Measurements from ENCODE around the gene RNF144A.
"Not testable (repeated sequence)": the region's sequence is repeated elsewhere in the genome, so short reads cannot be mapped to it uniquely, and the experiment has no call there.

Gene RNF144A

GRCh38 chr2:6930923-6931647, 13.9 kb downstream of the RNF144A start:
- DNase-seq, result no peak

- DNase-seq, result no peak
These were observed 14.5 kb downstream of the RNF144A start for GRCh38 chr2:6931753-6932152.

- DNase-seq, result no peak
These were observed 15.0 kb downstream of the RNF144A start for GRCh38 chr2:6932206-6932605.

- no peak for DNase-seq
These were observed 15.6 kb downstream of the RNF144A start for GRCh38 chr2:6932828-6933227.

GRCh38 chr2:6933911-6934310, 16.7 kb downstream of the RNF144A start:
- DNase-seq, result no peak

GRCh38 chr2:6934345-6934744, 17.1 kb downstream of the RNF144A start:
- DNase-seq, result no peak

GRCh38 chr2:6934758-6935651, 17.8 kb downstream of the RNF144A start:
- DNase-seq, result no peak

GRCh38 chr2:6935652-6936020, 18.4 kb downstream of the RNF144A start:
- DNase-seq, result not testable (repeated sequence)

- no peak for DNase-seq
These were observed 19.9 kb downstream of the RNF144A start for GRCh38 chr2:6937157-6937556.

- no peak for DNase-seq
These were observed 20.4 kb downstream of the RNF144A start for GRCh38 chr2:6937582-6937981.

- DNase-seq, result no peak
These were observed 21.9 kb downstream of the RNF144A start for GRCh38 chr2:6939071-6939470.

- no peak for DNase-seq
These were observed 23.6 kb downstream of the RNF144A start for GRCh38 chr2:6940820-6941219.

GRCh38 chr2:6941299-6942046, 24.3 kb downstream of the RNF144A start:
- no peak for DNase-seq

GRCh38 chr2:6942848-6943247, 25.6 kb downstream of the RNF144A start:
- DNase-seq, result no peak

GRCh38 chr2:6943523-6943922, 26.3 kb downstream of the RNF144A start:
- no peak for DNase-seq

GRCh38 chr2:6943971-6944370, 26.8 kb downstream of the RNF144A start:
- DNase-seq, result no peak

GRCh38 chr2:6944555-6944954, 27.3 kb downstream of the RNF144A start:
- no peak for DNase-seq

- no peak for DNase-seq
These were observed 28.0 kb downstream of the RNF144A start for GRCh38 chr2:6945087-6945813.

- DNase-seq, result no peak
These were observed 28.6 kb downstream of the RNF144A start for GRCh38 chr2:6945821-6946220.

- DNase-seq, result no peak
These were observed 29.5 kb downstream of the RNF144A start for GRCh38 chr2:6946722-6947121.

- no peak for DNase-seq
These were observed 30.9 kb downstream of the RNF144A start for GRCh38 chr2:6947929-6948676.

All from effector CD4-positive, alpha-beta T cell (primary cell).